Measurements from ENCODE around the gene CXCL8.

DNA sequence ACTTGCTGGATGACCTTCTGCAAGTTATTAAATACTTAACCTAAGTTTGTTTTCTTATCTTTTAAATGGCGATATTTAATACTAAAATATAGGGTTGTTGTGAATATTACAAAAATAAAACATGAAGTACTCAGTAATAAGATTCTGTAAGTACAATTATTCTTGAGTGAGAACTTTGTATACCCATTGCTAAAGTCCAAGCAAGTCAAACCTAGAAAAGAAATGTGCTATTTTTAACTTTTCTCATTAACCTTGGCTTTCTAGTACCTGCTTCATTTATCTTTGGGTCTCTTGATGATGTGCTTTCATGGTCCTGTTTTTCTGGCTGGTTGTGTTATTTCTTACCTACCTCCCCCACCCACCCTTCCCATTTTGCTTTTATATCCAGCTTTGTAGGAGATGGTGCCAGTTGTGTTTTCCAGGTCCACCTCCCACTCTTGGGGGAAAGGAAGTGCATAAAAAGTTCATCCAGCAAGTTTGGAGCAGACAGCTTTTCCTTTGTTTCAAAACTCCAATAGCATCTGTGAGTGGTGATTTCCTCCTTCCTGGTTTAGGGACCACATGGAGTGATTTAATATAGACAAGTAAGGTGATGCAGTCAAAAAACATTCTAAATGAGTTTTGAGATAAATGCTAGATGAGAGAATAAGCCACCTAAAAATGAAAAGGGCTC lies 7.5 kb upstream of the CXCL8 start:
- TF ChIP-seq, protein P1, sequence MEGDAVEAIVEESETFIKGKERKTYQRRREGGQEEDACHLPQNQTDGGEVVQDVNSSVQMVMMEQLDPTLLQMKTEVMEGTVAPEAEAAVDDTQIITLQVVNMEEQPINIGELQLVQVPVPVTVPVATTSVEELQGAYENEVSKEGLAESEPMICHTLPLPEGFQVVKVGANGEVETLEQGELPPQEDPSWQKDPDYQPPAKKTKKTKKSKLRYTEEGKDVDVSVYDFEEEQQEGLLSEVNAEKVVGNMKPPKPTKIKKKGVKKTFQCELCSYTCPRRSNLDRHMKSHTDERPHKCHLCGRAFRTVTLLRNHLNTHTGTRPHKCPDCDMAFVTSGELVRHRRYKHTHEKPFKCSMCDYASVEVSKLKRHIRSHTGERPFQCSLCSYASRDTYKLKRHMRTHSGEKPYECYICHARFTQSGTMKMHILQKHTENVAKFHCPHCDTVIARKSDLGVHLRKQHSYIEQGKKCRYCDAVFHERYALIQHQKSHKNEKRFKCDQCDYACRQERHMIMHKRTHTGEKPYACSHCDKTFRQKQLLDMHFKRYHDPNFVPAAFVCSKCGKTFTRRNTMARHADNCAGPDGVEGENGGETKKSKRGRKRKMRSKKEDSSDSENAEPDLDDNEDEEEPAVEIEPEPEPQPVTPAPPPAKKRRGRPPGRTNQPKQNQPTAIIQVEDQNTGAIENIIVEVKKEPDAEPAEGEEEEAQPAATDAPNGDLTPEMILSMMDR (IDR thresholded peaks at IDR 0.05; ENCODE audit: low read length): no peak
- no peak for TF ChIP-seq EZH2 (IDR thresholded peaks at IDR 0.05; ENCODE audit: borderline replicate concordance, low read length)
